Adrenal gland (tissue), 12 donors: ENCODE data around the gene DOK7. TPM values are rescaled to one million over a fixed set of nuclear protein-coding genes. Genes with fewer than 3 reads are reported as not detected.

ENCODE experiments used
- DNase-seq, 7 donors: peaks; one replicate each; pipeline ENCODE4 v3.0.0-alpha.2; 2019 to 2020
- H3K27ac ChIP-seq, 5 donors: fragments of 200-600 bp; sonication (generic) in 4 of 5; 1 replicate in 3 of 5; 2 replicates in 2 of 5; pipeline versions ENCODE4 v1.5.1 to v1.8.0; 2016 to 2020; ENCODE audit warnings: mild to moderate bottlenecking in 1 of 5
- H3K27me3 ChIP-seq: fragments of 200-600 bp; 2 replicates; pipeline ENCODE4 v1.8.0; 2021
- H3K36me3 ChIP-seq, 2 donors: fragments of 200-600 bp; replicated peaks in 1 of 2; 1 replicate in 1 of 2; 2 replicates in 1 of 2; pipeline versions ENCODE4 v1.5.1 to v1.8.0; 2018 to 2022
- H3K4me1 ChIP-seq, 2 donors: fragments of 200-600 bp; replicated peaks in 1 of 2; 1 replicate in 1 of 2; 2 replicates in 1 of 2; pipeline versions ENCODE4 v1.5.1 to v1.8.0; 2018 to 2021
- H3K4me3 ChIP-seq, 4 donors: fragments of 200-600 bp; sonication (generic) in 3 of 4; one replicate each; pipeline ENCODE4 v1.5.1; 2016 to 2018
- H3K9me3 ChIP-seq, 3 donors: fragments of 200-600 bp; sonication (generic) in 1 of 3; replicated peaks in 1 of 3; 1 replicate in 2 of 3; 2 replicates in 1 of 3; pipeline versions ENCODE4 v1.5.1 to v1.8.0; 2016 to 2021
- POLR2A ChIP-seq, 2 donors: fragments of 450-650 bp; IDR thresholded peaks; one replicate each; pipeline ENCODE4 v1.6.1; 2017; ENCODE audit warnings: antibody characterized with exemption in 2 of 2, mild to moderate bottlenecking in 2 of 2, moderate library complexity in 1 of 2
- WGBS, 4 donors: extraction: QIAGEN DNeasy Blood & Tissue Kit in 2 of 4; methylation state at CpG; one replicate each; pipeline versions ENCODE4 v1.1.5 to v1.1.7; 2013 to 2017; 5-methylcytosine and 5-hydroxymethylcytosine counted together
- intact Hi-C, 2 donors: fragments of 100-400 bp; cut with DNase I; formaldehyde crosslinking; loops; one replicate each; pipeline versions ENCODE4 v1.14.1 to v1.15.0; 2022 to 2023
- polyA plus RNA-seq, 3 donors: library from polyadenylated mRNA; stranded (reverse); fragments of 200-250 nt in 2 of 3; fragments of 350-450 nt in 1 of 3; fragmentation: Illumina TruSeq in 1 of 3; extraction: RNeasy Lipid Tissue Mini Kit (QIAGEN cat#74804) in 1 of 3; gene quantifications; one replicate each; pipeline ENCODE4 v1.2.3, GENCODE V29; 2013 to 2014
- total RNA-seq, 9 donors: library from RNA; depleted of rRNA in 4 of 9; stranded (reverse); fragments of >200 nt in 4 of 9; fragments of 120-200 nt in 1 of 9; fragmentation: NEBNext Ultra II Directional in 1 of 9; extraction: Animal tissue kit (Norgen Biotek cat#: 25700) in 1 of 9; gene quantifications; one replicate each; pipeline versions ENCODE4 v1.1.0 to v1.2.4, GENCODE V29; 2013 to 2023
- TF ChIP-seq, protein P1 (sequence below), 6 experiments: fragments of 450-650 bp in 4 of 6; fragments of 200-600 bp in 2 of 6; sonication (generic) in 1 of 6; IDR thresholded peaks; 1 replicate in 5 of 6; 2 replicates in 1 of 6; pipeline versions ENCODE4 v1.5.1 to v1.8.0; 2016 to 2021; ENCODE audit warnings: antibody characterized with exemption in 6 of 6, mild to moderate bottlenecking in 2 of 6, moderate library complexity in 1 of 6
- donor health status: healthy with polysubstance abuse.
- donor health status: Bipolar disorder and iron deficiency.
- donor health status: DM: yes; HTN: yes; CAD: no.
- donor health status: DM: no; HTN: no; CAD: no.
- donor health status: DM: no; HTN: no; CAD: no.
- donor health status: DM: yes; HTN: yes; CAD: no.

DOK7 gene
- total and polyA plus RNA-seq, 12 donors = 0.18 to 4.2 (median 1.1) TPM; not detected in 1

DNA sequence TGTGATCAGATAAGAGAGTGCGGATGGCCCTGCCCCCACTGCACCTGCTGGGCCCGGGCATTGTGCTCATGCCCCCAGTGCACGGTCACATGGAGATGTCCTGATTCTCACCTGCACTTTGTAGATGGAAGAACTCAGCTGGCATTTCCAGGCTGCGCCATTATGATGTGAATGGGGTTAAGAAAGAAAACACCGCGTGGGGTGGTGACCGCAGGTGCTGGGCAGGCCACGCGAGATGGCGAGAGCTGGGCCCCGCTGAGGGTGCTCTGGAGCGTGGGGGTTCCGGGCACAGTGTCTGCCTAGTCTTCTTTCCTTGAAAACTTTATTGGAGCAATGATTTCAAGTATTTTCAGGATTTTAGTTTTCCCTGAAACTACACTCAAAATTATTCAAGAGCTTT is 39.2 kb upstream of the DOK7 start:
- WGBS, 4 donors = 97 to 99% (median 97%) methylated on average over 11 to 13 of the region's 13 CpGs
- no peak for TF ChIP-seq POLR2A (IDR thresholded peaks at IDR 0.05)
- TF ChIP-seq, protein P1, sequence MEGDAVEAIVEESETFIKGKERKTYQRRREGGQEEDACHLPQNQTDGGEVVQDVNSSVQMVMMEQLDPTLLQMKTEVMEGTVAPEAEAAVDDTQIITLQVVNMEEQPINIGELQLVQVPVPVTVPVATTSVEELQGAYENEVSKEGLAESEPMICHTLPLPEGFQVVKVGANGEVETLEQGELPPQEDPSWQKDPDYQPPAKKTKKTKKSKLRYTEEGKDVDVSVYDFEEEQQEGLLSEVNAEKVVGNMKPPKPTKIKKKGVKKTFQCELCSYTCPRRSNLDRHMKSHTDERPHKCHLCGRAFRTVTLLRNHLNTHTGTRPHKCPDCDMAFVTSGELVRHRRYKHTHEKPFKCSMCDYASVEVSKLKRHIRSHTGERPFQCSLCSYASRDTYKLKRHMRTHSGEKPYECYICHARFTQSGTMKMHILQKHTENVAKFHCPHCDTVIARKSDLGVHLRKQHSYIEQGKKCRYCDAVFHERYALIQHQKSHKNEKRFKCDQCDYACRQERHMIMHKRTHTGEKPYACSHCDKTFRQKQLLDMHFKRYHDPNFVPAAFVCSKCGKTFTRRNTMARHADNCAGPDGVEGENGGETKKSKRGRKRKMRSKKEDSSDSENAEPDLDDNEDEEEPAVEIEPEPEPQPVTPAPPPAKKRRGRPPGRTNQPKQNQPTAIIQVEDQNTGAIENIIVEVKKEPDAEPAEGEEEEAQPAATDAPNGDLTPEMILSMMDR (IDR thresholded peaks at IDR 0.05) = no peak
- DNase-seq = no peak
- intact Hi-C loops = no loop called here
- Histone ChIP-seq H3K27ac (no peak overlapping the region), H3K4me1 (no peaks in the 10 kb centered on the region), H3K36me3 (peaks cover 0 to 14% of the 10 kb centered on the region in 2 donors), H3K9me3 (no peaks in the 10 kb centered on the region), H3K27me3 (no peaks in the 10 kb centered on the region), H3K4me3 (no peak overlapping the region)

GRCh38 chr4:3424522-3425095 is 38.5 kb upstream of the DOK7 start:
- H3K36me3 ChIP-seq = peaks cover 0 to 14% of the 10 kb centered on the region in 2 donors

DNA sequence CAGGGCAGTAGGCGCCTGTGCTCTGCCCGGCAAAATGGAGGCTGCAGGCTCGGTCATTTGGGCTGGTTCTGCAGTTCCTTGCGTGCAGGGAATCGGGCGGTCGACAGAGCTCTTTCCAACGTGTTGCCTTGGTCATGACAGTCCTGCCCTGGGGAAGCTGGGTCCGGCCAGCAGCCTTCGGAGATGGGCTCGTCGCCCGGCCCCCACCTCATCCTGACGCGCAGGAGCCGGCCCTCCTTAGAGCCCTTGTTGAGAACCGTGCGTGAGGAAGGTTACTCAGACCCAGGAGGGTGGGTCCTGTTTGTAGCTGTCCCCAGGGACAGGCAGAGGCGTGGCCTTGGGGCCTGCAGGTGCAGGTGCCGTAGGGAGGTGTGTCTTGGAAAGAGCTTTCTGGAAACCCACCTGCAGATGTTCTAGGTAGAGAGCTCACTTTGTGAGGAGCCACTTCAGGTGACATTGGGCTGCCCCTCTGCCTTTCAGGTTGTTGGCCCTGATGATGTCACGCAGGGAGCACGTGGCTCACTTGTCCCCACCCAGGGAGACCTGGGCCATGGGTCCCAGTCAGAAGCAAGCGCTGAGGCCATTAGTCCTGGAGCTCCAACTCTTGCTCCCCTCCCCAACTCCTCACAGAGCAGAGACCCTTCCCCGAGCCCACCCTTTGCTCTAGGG is 36.5 kb upstream of the DOK7 start:
- Histone ChIP-seq H3K9me3 (no peaks in the 10 kb centered on the region), H3K36me3 (peaks cover 0 to 24% of the 10 kb centered on the region in 2 donors), H3K4me3 (no peak overlapping the region), H3K4me1 (no peaks in the 10 kb centered on the region), H3K27me3 (no peaks in the 10 kb centered on the region), H3K27ac (no peak overlapping the region)
- DNase-seq = no peak
- intact Hi-C loops = no loop called here
- WGBS, 4 donors = 89 to 95% (median 92%) methylated on average over 5 to 24 of the region's 24 CpGs
- TF ChIP-seq, protein P1 (IDR thresholded peaks at IDR 0.05) = no peak
- TF ChIP-seq POLR2A (IDR thresholded peaks at IDR 0.05) = no peak

More at GRCh38 chr4:3424522-3425095, 38.5 kb upstream of the DOK7 start:
- H3K9me3 ChIP-seq = no peaks in the 10 kb centered on the region
- 95 to 97% (median 96%) methylated on average over 14 to 20 of the region's 20 CpGs for WGBS, 4 donors
- no peak overlapping the region for H3K4me3 ChIP-seq
- H3K27ac ChIP-seq = no peak overlapping the region
- intact Hi-C loops = no loop called here
- no peaks in the 10 kb centered on the region for H3K27me3 ChIP-seq
- TF ChIP-seq, protein P1 (IDR thresholded peaks at IDR 0.05) = no peak
- no peak for TF ChIP-seq POLR2A (IDR thresholded peaks at IDR 0.05)
- no peak for DNase-seq
- H3K4me1 ChIP-seq = no peaks in the 10 kb centered on the region

DNA sequence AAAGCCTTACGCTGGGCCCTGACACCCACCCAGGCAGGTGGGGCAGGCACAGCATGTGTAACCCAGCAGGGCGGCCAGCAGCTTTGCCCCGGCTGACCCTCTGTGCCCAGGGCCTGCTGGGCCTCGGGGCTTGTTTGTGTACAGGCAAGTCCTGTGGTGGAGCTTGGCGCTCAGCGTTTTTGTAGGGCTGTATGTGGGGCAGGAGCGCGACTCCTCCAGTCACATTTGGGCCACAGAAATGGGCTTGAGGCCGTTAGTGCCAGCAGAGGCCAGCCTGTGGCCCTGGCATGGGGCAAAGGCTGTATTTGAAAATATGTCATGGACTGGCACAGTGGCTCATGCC is 36.0 kb upstream of the DOK7 start:
- intact Hi-C loops = no loop called here
- TF ChIP-seq, protein P1 (IDR thresholded peaks at IDR 0.05) = no peak
- no peak for TF ChIP-seq POLR2A (IDR thresholded peaks at IDR 0.05)
- Histone ChIP-seq H3K9me3 (no peaks in the 10 kb centered on the region), H3K27me3 (no peaks in the 10 kb centered on the region), H3K36me3 (peaks cover 0 to 25% of the 10 kb centered on the region in 2 donors), H3K4me1 (no peaks in the 10 kb centered on the region), H3K27ac (no peak overlapping the region), H3K4me3 (no peak overlapping the region)
- WGBS, 4 donors = 95 to 100% (median 98%) methylated on average over 4 to 9 of the region's 9 CpGs
- no peak for DNase-seq
